WTC11 (cell line): Measurements from ENCODE around the gene HIF3A. TPM values are rescaled to one million over a fixed set of nuclear protein-coding genes. Genes with fewer than 3 reads are reported as not detected.

Source experiments
- ATAC-seq: fragments of 200-7000 bp; cut with Tn5 transposase; 2 replicates; pipeline ENCODE4 v1.10.0; 2021; ENCODE audit warnings: mild to moderate bottlenecking, moderate library complexity
- CTCF ChIA-PET: fragments of 300-600 bp; sonication (Branson Sonifier 250); formaldehyde crosslinking; loops from one replicate; lab custom pipeline; 2021; ENCODE audit warnings: antibody characterized with exemption; lab: Charles Lee
- POLR2A ChIA-PET: fragments of 350-600 bp; sonication (Branson Sonifier 250); formaldehyde crosslinking; loops from one replicate; lab custom pipeline; 2021; ENCODE audit warnings: antibody characterized with exemption; lab: Charles Lee
- DNase-seq: peaks from one replicate; pipeline ENCODE4 v3.0.0; 2021; ENCODE audit warnings: low spot score
- H3K27ac Mint-ChIP-seq: 2 replicates; pipeline ENCODE4 v1.8.0; 2021; ENCODE audit warnings: mixed read lengths
- H3K27me3 Mint-ChIP-seq: 2 replicates; pipeline ENCODE4 v1.8.0; 2021; ENCODE audit warnings: low read depth, mild to moderate bottlenecking, moderate library complexity, mixed read lengths
- H3K36me3 Mint-ChIP-seq: 2 replicates; pipeline ENCODE4 v1.8.0; 2021; ENCODE audit warnings: mixed read lengths
- H3K4me1 Mint-ChIP-seq: 2 replicates; pipeline ENCODE4 v1.8.0; 2022; ENCODE audit warnings: mixed read lengths
- H3K4me3 Mint-ChIP-seq: 2 replicates; pipeline ENCODE4 v1.8.0; 2021; ENCODE audit warnings: mild to moderate bottlenecking, moderate library complexity, mixed read lengths
- H3K9me3 Mint-ChIP-seq: 2 replicates; pipeline ENCODE4 v1.8.0; 2021; ENCODE audit warnings: mixed read lengths
- EMX1 ChIP-seq: fragments of 250-450 bp; sonication (Bioruptor Pico); IDR thresholded peaks from 2 replicates; pipeline ENCODE4 v1.8.0; 2021; ENCODE audit warnings: mild to moderate bottlenecking
- ESRRA ChIP-seq: sonication (generic); formaldehyde crosslinking; IDR thresholded peaks from 2 replicates; pipeline ENCODE4 v1.8.1; 2022; ENCODE audit warnings: mild to moderate bottlenecking, missing genetic modification reagents, borderline replicate concordance
- MXD4 ChIP-seq: fragments of 250-450 bp; sonication (Bioruptor Pico); IDR thresholded peaks from 2 replicates; pipeline ENCODE4 v1.8.0; 2021; ENCODE audit warnings: mild to moderate bottlenecking, moderate library complexity, borderline replicate concordance
- OVOL2 ChIP-seq: fragments of 250-450 bp; sonication (Bioruptor Pico); IDR thresholded peaks from 2 replicates; pipeline ENCODE4 v1.9.0; 2021; ENCODE audit warnings: mild to moderate bottlenecking, borderline replicate concordance
- RELA ChIP-seq: sonication (generic); formaldehyde crosslinking; IDR thresholded peaks from 2 replicates; pipeline ENCODE4 v1.8.1; 2022; ENCODE audit warnings: missing genetic modification reagents, mild to moderate bottlenecking, borderline replicate concordance
- RORB ChIP-seq: fragments of 250-450 bp; sonication (Bioruptor Pico); IDR thresholded peaks from 2 replicates; pipeline ENCODE4 v1.9.0; 2021; ENCODE audit warnings: mild to moderate bottlenecking
- TEAD4 ChIP-seq: sonication (generic); formaldehyde crosslinking; IDR thresholded peaks from 2 replicates; pipeline ENCODE4 v1.8.0; 2022; ENCODE audit warnings: mild to moderate bottlenecking, missing genetic modification reagents
- ZNF232 ChIP-seq: sonication (generic); formaldehyde crosslinking; IDR thresholded peaks from 2 replicates; pipeline ENCODE4 v1.8.0; 2022; ENCODE audit warnings: mild to moderate bottlenecking, missing genetic modification reagents
- total RNA-seq: library from RNA; stranded (reverse); gene quantifications from 3 replicates; pipeline ENCODE4 v1.2.3, GENCODE V29; 2021
- TF ChIP-seq, protein P1 (sequence below): sonication (generic); formaldehyde crosslinking; IDR thresholded peaks from 2 replicates; pipeline ENCODE4 v1.8.1; 2023; ENCODE audit warnings: mild to moderate bottlenecking, missing genetic modification reagents, moderate library complexity
- TF ChIP-seq, protein P2 (sequence below): fragments of 250-450 bp; sonication (Bioruptor Pico); IDR thresholded peaks from 2 replicates; pipeline ENCODE4 v2.1.2; 2022; ENCODE audit warnings: mild to moderate bottlenecking, moderate library complexity
- TF ChIP-seq, protein P3 (sequence below): sonication (generic); formaldehyde crosslinking; IDR thresholded peaks from 2 replicates; pipeline ENCODE4 v1.8.1; 2023; ENCODE audit warnings: mild to moderate bottlenecking, missing genetic modification reagents
- TF ChIP-seq, protein P4 (sequence below): fragments of 250-450 bp; sonication (Bioruptor Pico); IDR thresholded peaks from 2 replicates; pipeline ENCODE4 v1.9.0; 2021; ENCODE audit warnings: moderate library complexity, mild to moderate bottlenecking, inconsistent platforms, borderline replicate concordance
- TF ChIP-seq, protein P5 (sequence below): fragments of 250-450 bp; sonication (Bioruptor Pico); IDR thresholded peaks from 2 replicates; pipeline ENCODE4 v1.9.0; 2021; ENCODE audit warnings: mild to moderate bottlenecking
- TF ChIP-seq, protein P6 (sequence below): fragments of 250-450 bp; sonication (Bioruptor Pico); IDR thresholded peaks from 2 replicates; pipeline ENCODE4 v1.9.0; 2021; ENCODE audit warnings: mild to moderate bottlenecking, borderline replicate concordance

The HIF3A gene
- total RNA-seq, 1 experiment from 2014 or later = 31.8 TPM

DNA sequence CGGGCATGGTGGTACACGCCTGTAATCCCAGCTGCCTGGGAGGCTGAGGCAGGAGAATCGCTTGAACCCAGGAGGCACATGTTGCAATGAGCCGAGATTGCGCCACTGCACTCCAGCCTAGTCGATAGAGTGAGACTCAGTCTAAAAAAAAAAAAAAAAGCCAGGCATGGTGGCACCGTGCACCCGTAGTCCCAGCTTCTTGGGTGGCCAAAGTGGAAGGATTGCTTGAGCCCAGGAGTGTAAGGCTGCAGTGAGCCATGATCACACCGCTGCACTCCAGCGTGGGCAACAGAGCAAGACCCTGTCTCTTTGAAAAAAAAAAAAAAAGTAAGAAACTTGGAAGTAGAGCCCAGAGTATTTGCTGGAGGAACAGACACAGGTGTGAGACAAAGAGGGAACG is 88.8 kb downstream of the HIF3A start (continued):
- TF ChIP-seq, protein P1, sequence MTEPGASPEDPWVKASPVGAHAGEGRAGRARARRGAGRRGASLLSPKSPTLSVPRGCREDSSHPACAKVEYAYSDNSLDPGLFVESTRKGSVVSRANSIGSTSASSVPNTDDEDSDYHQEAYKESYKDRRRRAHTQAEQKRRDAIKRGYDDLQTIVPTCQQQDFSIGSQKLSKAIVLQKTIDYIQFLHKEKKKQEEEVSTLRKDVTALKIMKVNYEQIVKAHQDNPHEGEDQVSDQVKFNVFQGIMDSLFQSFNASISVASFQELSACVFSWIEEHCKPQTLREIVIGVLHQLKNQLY (CRISPR knock-in tag) = no peak
- TF ChIP-seq ZNF232 (CRISPR knock-in tag) (no peak), OVOL2 (CRISPR knock-in tag) (no peak), MXD4 (no peak), ESRRA (CRISPR knock-in tag) (no peak)
- TF ChIP-seq, protein P2, sequence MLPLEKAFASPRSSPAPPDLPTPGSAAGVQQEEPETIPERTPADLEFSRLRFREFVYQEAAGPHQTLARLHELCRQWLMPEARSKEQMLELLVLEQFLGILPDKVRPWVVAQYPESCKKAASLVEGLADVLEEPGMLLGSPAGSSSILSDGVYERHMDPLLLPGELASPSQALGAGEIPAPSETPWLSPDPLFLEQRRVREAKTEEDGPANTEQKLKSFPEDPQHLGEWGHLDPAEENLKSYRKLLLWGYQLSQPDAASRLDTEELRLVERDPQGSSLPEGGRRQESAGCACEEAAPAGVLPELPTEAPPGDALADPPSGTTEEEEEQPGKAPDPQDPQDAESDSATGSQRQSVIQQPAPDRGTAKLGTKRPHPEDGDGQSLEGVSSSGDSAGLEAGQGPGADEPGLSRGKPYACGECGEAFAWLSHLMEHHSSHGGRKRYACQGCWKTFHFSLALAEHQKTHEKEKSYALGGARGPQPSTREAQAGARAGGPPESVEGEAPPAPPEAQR (CRISPR knock-in tag) = no peak
- TF ChIP-seq, protein P3, sequence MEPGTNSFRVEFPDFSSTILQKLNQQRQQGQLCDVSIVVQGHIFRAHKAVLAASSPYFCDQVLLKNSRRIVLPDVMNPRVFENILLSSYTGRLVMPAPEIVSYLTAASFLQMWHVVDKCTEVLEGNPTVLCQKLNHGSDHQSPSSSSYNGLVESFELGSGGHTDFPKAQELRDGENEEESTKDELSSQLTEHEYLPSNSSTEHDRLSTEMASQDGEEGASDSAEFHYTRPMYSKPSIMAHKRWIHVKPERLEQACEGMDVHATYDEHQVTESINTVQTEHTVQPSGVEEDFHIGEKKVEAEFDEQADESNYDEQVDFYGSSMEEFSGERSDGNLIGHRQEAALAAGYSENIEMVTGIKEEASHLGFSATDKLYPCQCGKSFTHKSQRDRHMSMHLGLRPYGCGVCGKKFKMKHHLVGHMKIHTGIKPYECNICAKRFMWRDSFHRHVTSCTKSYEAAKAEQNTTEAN (CRISPR knock-in tag) = no peak
- TF ChIP-seq, protein P4, sequence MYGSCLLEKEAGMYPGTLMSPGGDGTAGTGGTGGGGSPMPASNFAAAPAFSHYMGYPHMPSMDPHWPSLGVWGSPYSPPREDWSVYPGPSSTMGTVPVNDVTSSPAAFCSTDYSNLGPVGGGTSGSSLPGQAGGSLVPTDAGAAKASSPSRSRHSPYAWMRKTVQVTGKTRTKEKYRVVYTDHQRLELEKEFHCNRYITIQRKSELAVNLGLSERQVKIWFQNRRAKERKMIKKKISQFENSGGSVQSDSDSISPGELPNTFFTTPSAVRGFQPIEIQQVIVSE (CRISPR knock-in tag) = no peak

DNA sequence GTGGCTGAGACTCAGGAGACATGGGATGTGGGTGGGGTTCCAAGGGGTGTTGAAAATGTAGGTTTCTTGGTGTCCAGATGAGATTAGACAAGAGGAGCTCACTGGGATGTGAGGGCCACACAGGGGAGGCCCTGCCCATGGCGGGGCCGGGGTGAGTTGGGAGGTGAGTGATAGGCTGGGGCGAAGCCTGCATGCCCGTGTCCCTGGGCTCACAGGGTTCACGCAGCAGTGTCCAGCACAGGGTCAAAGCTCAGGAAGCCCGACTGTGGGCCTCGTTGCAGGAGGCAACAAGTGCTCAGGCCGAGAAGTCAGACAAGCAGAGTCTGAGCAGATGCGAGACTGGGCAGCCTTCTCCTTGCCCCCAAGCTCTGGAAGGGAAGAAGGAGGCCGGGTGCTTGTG is 89.3 kb downstream of the HIF3A start:
- Mint-ChIP-seq H3K27me3 (no peaks in the 10 kb centered on the region), H3K36me3 (peaks cover 62% of the 10 kb centered on the region), H3K9me3 (no peaks in the 10 kb centered on the region), H3K4me3 (no peak overlapping the region), H3K27ac (peak overlapping the region; percentile 70; the same call in 1 of the 2 replicates), H3K4me1 (no peaks in the 10 kb centered on the region)
- DNase-seq (no peak), ATAC-seq (no peak)
- POLR2A ChIA-PET = no interaction called here
- TF ChIP-seq RELA (CRISPR knock-in tag) (no peak), RORB (CRISPR knock-in tag) (no peak), TEAD4 (CRISPR knock-in tag) (no peak), EMX1 (CRISPR knock-in tag) (no peak)
- TF ChIP-seq, protein P5, sequence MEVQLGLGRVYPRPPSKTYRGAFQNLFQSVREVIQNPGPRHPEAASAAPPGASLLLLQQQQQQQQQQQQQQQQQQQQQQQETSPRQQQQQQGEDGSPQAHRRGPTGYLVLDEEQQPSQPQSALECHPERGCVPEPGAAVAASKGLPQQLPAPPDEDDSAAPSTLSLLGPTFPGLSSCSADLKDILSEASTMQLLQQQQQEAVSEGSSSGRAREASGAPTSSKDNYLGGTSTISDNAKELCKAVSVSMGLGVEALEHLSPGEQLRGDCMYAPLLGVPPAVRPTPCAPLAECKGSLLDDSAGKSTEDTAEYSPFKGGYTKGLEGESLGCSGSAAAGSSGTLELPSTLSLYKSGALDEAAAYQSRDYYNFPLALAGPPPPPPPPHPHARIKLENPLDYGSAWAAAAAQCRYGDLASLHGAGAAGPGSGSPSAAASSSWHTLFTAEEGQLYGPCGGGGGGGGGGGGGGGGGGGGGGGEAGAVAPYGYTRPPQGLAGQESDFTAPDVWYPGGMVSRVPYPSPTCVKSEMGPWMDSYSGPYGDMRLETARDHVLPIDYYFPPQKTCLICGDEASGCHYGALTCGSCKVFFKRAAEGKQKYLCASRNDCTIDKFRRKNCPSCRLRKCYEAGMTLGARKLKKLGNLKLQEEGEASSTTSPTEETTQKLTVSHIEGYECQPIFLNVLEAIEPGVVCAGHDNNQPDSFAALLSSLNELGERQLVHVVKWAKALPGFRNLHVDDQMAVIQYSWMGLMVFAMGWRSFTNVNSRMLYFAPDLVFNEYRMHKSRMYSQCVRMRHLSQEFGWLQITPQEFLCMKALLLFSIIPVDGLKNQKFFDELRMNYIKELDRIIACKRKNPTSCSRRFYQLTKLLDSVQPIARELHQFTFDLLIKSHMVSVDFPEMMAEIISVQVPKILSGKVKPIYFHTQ (CRISPR knock-in tag) = no peak
- TF ChIP-seq, protein P6, sequence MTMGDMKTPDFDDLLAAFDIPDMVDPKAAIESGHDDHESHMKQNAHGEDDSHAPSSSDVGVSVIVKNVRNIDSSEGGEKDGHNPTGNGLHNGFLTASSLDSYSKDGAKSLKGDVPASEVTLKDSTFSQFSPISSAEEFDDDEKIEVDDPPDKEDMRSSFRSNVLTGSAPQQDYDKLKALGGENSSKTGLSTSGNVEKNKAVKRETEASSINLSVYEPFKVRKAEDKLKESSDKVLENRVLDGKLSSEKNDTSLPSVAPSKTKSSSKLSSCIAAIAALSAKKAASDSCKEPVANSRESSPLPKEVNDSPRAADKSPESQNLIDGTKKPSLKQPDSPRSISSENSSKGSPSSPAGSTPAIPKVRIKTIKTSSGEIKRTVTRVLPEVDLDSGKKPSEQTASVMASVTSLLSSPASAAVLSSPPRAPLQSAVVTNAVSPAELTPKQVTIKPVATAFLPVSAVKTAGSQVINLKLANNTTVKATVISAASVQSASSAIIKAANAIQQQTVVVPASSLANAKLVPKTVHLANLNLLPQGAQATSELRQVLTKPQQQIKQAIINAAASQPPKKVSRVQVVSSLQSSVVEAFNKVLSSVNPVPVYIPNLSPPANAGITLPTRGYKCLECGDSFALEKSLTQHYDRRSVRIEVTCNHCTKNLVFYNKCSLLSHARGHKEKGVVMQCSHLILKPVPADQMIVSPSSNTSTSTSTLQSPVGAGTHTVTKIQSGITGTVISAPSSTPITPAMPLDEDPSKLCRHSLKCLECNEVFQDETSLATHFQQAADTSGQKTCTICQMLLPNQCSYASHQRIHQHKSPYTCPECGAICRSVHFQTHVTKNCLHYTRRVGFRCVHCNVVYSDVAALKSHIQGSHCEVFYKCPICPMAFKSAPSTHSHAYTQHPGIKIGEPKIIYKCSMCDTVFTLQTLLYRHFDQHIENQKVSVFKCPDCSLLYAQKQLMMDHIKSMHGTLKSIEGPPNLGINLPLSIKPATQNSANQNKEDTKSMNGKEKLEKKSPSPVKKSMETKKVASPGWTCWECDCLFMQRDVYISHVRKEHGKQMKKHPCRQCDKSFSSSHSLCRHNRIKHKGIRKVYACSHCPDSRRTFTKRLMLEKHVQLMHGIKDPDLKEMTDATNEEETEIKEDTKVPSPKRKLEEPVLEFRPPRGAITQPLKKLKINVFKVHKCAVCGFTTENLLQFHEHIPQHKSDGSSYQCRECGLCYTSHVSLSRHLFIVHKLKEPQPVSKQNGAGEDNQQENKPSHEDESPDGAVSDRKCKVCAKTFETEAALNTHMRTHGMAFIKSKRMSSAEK (CRISPR knock-in tag) = no peak
- TF ChIP-seq, protein P3 (CRISPR knock-in tag) = no peak
- TF ChIP-seq, all 79 proteins: peak for 0
- CTCF ChIA-PET = interaction anchor here (0.6 to 1.5 kb wide), 7 partner anchors 9 to 469 kb away, joined by 3 to 5 read pairs (median 4); no protein-coding TSS in a partner anchor
